GM10847 (cell line): Measurements from ENCODE around the gene DSCAML1.

Experiments used
- POLR2A ChIP-seq: IDR thresholded peaks from 2 replicates; pipeline ENCODE4 v1.6.1; 2011; ENCODE audit not compliant: insufficient read length; ENCODE audit errors: extremely low read depth

Gene DSCAML1

GRCh38 chr11:117572129-117572528 is 224.9 kb downstream of the DSCAML1 start:
- TF ChIP-seq POLR2A = no peak

- no peak for TF ChIP-seq POLR2A
Observed at GRCh38 chr11:117570701-117571100, 226.3 kb downstream of the DSCAML1 start.

GRCh38 chr11:117569911-117570310 is 227.1 kb downstream of the DSCAML1 start:
- TF ChIP-seq POLR2A = no peak

- no peak for TF ChIP-seq POLR2A
Observed at GRCh38 chr11:117565709-117566108, 231.3 kb downstream of the DSCAML1 start.

GRCh38 chr11:117564321-117564720 is 232.7 kb downstream of the DSCAML1 start:
- no peak for TF ChIP-seq POLR2A

GRCh38 chr11:117563556-117563955 is 233.5 kb downstream of the DSCAML1 start:
- no peak for TF ChIP-seq POLR2A

GRCh38 chr11:117562136-117562535 is 234.9 kb downstream of the DSCAML1 start:
- no peak for TF ChIP-seq POLR2A

GRCh38 chr11:117560780-117561530 is 236.1 kb downstream of the DSCAML1 start:
- no peak for TF ChIP-seq POLR2A

- no peak for TF ChIP-seq POLR2A
Observed at GRCh38 chr11:117559698-117560097, 237.3 kb downstream of the DSCAML1 start.

- TF ChIP-seq POLR2A = no peak
Observed at GRCh38 chr11:117557361-117557760, 239.7 kb downstream of the DSCAML1 start.

GRCh38 chr11:117554601-117555333 is 242.2 kb downstream of the DSCAML1 start:
- no peak for TF ChIP-seq POLR2A

- no peak for TF ChIP-seq POLR2A
Observed at GRCh38 chr11:117552626-117553025, 244.4 kb downstream of the DSCAML1 start.

GRCh38 chr11:117551761-117552343 is 245.2 kb downstream of the DSCAML1 start:
- no peak for TF ChIP-seq POLR2A

- TF ChIP-seq POLR2A = no peak
Observed at GRCh38 chr11:117550466-117550865, 246.6 kb downstream of the DSCAML1 start.

- TF ChIP-seq POLR2A = no peak
Observed at GRCh38 chr11:117549417-117549816, 247.6 kb downstream of the DSCAML1 start.

- no peak for TF ChIP-seq POLR2A
Observed at GRCh38 chr11:117548876-117549275, 248.1 kb downstream of the DSCAML1 start.

GRCh38 chr11:117547946-117548345 is 249.1 kb downstream of the DSCAML1 start:
- TF ChIP-seq POLR2A = no peak
